Muscle layer of colon (tissue), 2 donors: Measurements from ENCODE around the gene JAKMIP1.

Source experiments
- H3K27ac ChIP-seq: one replicate; pipeline ENCODE4 v1.7.0; 2013; ENCODE audit warnings: low read depth, mild to moderate bottlenecking, low read length, moderate library complexity
- H3K27me3 ChIP-seq, 2 donors: one replicate each; pipeline ENCODE4 v1.7.0; 2013; ENCODE audit warnings: low read length in 2 of 2, mild to moderate bottlenecking in 2 of 2; ENCODE audit not compliant: insufficient read depth in 2 of 2, control insufficient read depth in 1 of 2
- H3K36me3 ChIP-seq: one replicate; pipeline ENCODE4 v1.7.0; 2013; ENCODE audit warnings: mild to moderate bottlenecking, low read length; ENCODE audit not compliant: insufficient read depth
- H3K4me1 ChIP-seq: one replicate; pipeline ENCODE4 v1.7.0; 2013; ENCODE audit warnings: mild to moderate bottlenecking, low read length; ENCODE audit not compliant: insufficient read depth
- H3K4me3 ChIP-seq, 2 donors: one replicate each; pipeline ENCODE4 v1.7.0; 2013; ENCODE audit warnings: low read length in 2 of 2, low read depth in 1 of 2, mild to moderate bottlenecking in 1 of 2, moderate library complexity in 1 of 2
- H3K9ac ChIP-seq: one replicate; pipeline ENCODE4 v1.7.0; 2013; ENCODE audit warnings: low read length
- H3K9me3 ChIP-seq: one replicate; pipeline ENCODE4 v1.7.0; 2013; ENCODE audit warnings: mild to moderate bottlenecking, low read length
- donor health status: abdominal sarcoma.
- donor health status: Adenocarcinoma of cecum.

JAKMIP1 gene

DNA sequence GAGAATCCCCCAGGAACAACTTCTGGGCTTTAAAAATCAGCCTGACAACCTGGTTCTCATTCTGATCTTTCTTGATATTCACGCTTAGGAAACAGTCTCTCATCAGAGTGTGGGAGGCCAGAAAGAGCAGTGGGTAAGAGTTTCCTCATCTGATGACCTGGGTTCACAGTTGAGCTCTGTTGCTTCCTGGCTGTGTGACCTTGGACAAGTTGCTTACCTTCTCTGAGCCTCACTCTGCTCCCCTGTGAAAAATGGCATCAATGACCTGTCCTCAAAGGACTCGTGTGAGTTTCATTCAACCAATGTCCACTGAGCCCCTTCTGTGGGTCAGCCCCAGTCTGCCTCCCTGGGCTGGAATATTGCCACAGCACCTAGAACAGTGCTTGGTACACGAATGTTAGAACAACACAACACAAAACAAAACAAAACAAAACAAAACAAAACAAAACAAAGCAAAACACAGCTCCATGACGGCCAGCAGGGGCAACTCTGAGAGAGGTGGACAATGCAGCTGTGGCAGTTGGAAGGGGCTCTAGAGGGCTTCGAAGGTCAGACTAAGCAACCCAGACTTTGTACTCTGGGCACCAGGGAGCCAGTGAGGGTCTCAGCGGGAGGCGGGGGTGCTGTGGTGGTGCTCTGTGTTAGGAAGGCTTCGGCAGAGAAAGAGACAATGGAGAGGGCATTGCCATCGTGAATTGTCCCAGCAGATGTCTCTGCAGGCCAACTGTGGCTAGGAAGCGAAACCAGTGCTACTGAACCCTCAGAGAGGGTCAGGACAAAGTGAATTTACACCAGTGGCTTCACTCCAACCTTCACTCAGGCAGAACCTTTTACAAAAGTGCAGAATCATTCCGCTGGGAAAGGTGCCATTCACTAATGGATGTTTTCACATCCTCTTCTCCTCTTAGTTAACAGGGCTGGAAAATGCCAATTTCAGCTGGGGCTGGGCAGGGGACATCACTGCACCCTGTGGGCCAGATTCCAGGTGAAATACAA, 167.8 kb downstream of the JAKMIP1 start:
- H3K36me3 ChIP-seq = no peaks in the 10 kb centered on the region
- no peaks in the 10 kb centered on the region for H3K4me1 ChIP-seq
- H3K9me3 ChIP-seq = no peaks in the 10 kb centered on the region
- H3K27ac ChIP-seq = no peak overlapping the region
- H3K4me3 ChIP-seq = no peak overlapping the region
- no peak overlapping the region for H3K9ac ChIP-seq
- no peaks in the 10 kb centered on the region for H3K27me3 ChIP-seq

DNA sequence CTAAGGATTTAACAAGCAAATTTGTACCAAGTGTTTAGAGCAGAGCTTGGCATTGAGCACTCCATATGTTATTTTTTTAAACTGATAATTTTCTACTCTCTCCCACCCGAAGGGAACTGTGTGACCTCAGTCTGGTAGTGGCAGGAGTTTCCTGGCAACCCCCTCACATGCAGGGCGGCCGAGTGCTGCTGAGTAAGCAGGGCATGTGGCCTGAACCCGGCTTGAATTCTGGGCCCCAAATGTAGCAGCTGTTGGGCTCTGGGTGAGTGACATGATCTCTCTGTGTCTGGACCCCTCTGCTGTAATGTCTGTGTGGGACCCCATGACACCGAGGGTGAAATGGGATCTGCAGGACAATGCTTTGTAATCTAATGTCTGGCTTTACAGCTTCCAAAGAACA, 168.5 kb downstream of the JAKMIP1 start:
- H3K4me1 ChIP-seq = no peaks in the 10 kb centered on the region
- no peaks in the 10 kb centered on the region for H3K9me3 ChIP-seq
- H3K27me3 ChIP-seq = no peaks in the 10 kb centered on the region
- H3K27ac ChIP-seq = no peak overlapping the region
- no peaks in the 10 kb centered on the region for H3K36me3 ChIP-seq
- H3K4me3 ChIP-seq = no peak overlapping the region
- H3K9ac ChIP-seq = no peak overlapping the region

DNA sequence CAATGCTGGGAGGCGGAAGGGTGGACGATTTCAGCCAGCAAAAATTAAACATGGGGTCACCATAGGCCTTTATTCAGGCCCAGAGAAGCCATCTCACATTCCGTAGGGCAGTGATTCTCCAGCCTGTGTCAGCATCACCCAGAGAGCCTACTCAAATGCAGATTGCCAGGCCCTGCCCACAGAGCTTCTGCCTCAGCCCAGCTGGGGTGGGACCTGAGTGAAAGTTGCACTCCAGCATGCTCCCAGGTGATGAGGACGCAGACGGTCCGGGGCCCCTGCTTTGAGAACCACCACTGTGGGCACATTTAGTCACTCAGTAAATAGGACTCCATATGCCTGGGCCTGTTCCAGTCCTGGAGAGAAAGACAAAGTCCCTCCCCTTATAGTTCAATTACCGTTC, 169.7 kb downstream of the JAKMIP1 start:
- H3K27me3 ChIP-seq = no peaks in the 10 kb centered on the region
- H3K4me3 ChIP-seq = no peak overlapping the region
- H3K4me1 ChIP-seq = no peaks in the 10 kb centered on the region
- H3K27ac ChIP-seq = no peak overlapping the region
- H3K36me3 ChIP-seq = no peaks in the 10 kb centered on the region
- no peaks in the 10 kb centered on the region for H3K9me3 ChIP-seq
- H3K9ac ChIP-seq = no peak overlapping the region

DNA sequence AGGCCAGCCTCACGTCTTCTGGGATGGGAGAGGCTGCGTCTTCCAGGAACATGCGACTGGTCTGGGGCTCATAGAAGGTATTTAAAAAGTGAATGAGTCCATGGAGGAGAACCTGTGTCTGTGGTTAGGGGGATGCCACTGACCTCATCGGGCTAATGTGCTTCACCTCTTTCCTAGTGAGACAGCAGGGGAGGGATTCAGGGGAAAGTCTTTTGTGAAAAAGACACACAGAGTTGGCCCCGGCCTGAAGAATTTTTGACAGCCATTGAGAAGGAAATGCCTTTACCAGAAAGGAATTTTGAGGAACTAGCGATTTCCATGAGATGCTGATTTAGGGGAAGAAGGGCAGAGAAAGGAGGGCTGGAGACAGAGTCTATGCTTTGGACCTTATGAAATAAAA, 171.1 kb downstream of the JAKMIP1 start:
- no peaks in the 10 kb centered on the region for H3K4me1 ChIP-seq
- H3K36me3 ChIP-seq = no peaks in the 10 kb centered on the region
- no peaks in the 10 kb centered on the region for H3K27me3 ChIP-seq
- no peaks in the 10 kb centered on the region for H3K9me3 ChIP-seq
- no peak overlapping the region for H3K9ac ChIP-seq
- H3K27ac ChIP-seq = no peak overlapping the region
- H3K4me3 ChIP-seq = no peak overlapping the region

DNA sequence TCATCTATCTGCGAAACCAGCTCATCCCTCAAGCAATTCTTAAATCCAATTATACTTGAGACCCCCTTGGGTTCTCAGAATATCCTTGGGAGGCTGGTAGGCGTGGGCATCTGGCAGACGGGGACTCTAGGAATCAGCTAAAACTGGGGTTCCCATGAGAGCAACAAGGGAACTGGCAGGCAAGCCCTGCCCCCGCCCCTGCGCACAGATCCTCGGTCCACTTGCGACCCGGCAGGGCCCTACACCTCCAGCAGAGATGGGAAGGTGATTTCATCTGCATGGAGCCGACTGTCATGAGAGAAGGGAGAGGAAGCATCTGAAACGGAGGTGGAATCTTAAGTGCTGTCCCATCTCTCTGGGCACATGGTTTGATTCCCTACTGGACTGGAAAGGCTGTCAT, 172.2 kb downstream of the JAKMIP1 start:
- Histone ChIP-seq H3K9ac (no peak overlapping the region), H3K36me3 (no peaks in the 10 kb centered on the region), H3K27me3 (no peaks in the 10 kb centered on the region), H3K9me3 (no peaks in the 10 kb centered on the region), H3K4me3 (no peak overlapping the region), H3K4me1 (no peaks in the 10 kb centered on the region), H3K27ac (no peak overlapping the region)

DNA sequence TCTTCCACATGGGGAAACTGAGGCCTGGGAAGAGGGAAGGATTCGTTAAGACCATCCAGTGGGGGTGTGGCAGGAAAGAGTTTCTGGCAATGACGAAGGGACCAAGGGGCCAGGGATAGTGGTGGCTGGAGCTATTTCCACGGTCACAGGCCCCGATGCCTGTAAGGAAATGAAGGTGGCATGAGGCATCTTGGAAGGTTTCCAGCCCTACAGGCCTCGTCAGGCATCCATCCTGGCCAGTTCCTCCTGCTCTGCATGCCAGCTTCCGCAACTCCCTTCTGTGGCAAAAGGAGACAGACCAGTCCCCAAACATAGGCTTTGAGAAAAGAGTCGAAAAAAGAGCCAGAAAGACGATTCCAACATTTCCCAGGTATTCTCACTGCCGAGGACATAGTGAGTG, 173.0 kb downstream of the JAKMIP1 start:
- Histone ChIP-seq H3K9ac (no peak overlapping the region), H3K9me3 (no peaks in the 10 kb centered on the region)

DNA sequence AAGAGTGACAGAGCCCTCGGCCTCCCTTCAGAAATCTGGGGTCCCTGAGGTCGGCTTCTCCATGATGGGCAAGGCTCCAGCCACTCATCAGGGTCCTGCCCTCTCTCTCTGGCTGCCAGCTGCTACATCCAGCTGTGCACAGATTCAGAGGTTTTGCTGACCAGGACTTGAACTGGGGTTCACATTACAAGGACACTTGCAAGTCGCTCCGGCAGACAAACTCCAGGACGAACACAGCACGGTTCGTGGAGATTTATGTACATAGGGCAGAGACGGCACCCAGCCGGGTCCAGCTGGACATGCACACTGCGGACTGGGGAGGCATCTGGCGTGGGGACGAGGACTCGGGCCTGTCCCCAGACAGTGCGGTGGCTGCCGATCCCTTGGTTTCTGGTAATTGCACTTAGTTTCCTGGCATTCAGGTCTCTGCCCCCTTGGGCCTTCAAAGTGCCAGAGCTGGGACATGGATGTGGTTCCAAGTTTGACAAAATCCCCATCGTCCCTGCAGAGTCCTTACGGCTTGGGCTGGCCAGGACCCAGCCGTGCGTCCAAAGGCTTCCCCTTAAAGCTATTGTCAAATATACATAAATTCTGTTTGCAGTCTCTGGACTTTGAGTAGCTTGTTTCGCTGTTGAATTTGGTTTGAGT, 175.9 kb downstream of the JAKMIP1 start:
- Histone ChIP-seq H3K27me3 (peaks cover 0 to 5% of the 10 kb centered on the region in 2 donors), H3K9me3 (no peaks in the 10 kb centered on the region), H3K4me1 (no peaks in the 10 kb centered on the region), H3K9ac (no peak overlapping the region), H3K36me3 (no peaks in the 10 kb centered on the region), H3K27ac (no peak overlapping the region), H3K4me3 (no peak overlapping the region)

More for the DNA sequence above, 173.0 kb downstream of the JAKMIP1 start:
- Histone ChIP-seq H3K27me3 (no peaks in the 10 kb centered on the region), H3K36me3 (no peaks in the 10 kb centered on the region), H3K27ac (no peak overlapping the region), H3K4me3 (no peak overlapping the region), H3K4me1 (no peaks in the 10 kb centered on the region)

DNA sequence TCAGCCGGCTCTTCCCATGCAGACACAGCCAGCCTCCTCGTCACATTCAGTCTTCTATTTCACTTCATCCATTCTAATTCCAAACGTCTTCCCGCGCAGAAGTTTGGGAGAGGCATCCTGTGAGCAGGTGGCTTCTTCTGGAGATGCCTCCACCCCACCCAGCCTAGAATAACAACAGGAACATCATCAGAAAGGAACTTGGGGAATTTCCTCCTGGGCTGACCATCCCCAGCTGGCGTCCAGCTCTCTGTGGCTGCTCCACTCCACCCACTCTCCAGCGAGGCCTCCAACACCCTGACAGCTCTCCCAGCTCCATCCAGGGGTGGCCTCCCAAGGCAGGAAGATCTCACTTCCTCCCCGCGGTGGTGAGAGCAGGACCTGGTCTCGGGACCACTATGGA, 176.6 kb downstream of the JAKMIP1 start:
- H3K27me3 ChIP-seq = peaks cover 0 to 5% of the 10 kb centered on the region in 2 donors
- no peaks in the 10 kb centered on the region for H3K36me3 ChIP-seq
- H3K4me3 ChIP-seq = no peak overlapping the region
- H3K27ac ChIP-seq = no peak overlapping the region
- no peaks in the 10 kb centered on the region for H3K9me3 ChIP-seq
- H3K4me1 ChIP-seq = no peaks in the 10 kb centered on the region
- H3K9ac ChIP-seq = no peak overlapping the region

DNA sequence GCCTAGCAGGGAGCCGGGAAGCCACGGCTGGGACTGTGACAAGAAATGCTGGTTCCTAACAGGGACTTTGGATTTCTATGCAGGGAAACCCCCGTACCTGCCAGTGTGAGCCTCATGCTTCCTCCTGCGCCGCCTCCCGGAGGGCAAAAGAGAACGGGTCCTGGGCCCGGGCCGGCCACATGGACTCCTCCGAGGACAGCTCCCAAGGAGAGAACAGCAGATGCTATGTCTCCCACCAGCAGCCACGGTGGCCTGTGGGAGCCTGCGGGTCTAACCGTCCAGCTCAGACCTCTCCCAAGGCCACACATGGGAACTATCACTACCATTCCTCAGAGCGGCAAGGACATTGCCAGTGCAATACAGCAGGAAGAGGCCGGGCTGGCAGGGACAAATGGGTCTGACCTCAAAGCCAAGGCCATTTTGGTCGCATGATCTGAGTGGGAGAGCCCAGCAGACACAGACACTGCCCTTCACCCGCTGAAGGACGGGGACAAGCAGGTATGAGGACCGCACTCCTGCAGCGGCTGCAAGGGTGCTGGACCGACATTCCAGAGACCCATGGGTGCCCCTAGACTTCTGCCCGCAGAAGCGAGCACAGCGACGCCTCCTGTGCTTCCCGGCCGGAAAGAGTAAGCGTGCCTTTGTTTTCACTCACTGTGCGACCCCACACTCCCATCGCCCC, 177.6 kb downstream of the JAKMIP1 start:
- Histone ChIP-seq H3K9ac (no peak overlapping the region), H3K9me3 (no peaks in the 10 kb centered on the region), H3K4me1 (no peaks in the 10 kb centered on the region), H3K4me3 (no peak overlapping the region), H3K27ac (no peak overlapping the region), H3K27me3 (peaks cover 0 to 5% of the 10 kb centered on the region in 2 donors), H3K36me3 (no peaks in the 10 kb centered on the region)

DNA sequence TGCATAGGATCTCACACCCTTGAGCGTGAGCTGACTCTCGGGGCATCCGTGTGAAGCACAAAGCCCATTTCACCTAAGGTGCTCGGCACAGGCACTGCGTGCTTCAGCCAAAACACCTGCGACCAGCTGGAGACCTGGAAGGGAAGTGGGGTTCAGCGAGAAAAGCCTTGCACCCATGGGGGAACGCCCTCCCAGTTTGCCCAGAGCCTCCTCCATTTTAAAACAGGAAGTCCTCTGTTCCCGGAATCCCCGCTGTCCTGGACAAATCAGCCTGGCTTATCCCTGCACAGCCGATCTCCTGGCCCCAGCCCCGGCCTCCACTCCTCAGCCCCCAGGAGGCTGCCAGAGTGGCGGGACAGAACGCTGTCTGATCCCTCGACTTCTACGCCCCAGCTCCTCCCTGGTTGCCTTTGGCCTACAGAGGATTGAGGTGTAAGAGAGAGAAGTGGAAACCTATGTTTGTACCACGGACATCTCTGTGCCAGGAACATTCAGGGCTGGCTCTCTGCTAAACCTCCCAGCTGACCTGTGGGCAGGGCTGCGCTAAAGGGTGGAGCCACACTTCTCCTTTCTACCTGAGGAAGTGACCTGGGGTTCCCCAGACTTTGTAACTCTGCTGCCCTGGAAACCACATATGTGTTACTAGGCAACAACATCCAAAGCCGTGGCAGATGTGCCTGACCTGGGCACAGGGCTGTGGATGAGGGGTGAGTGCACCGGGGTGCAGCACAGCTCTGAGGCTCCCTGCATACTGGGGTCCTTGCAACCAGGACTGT, 178.3 kb downstream of the JAKMIP1 start:
- peaks cover 0 to 5% of the 10 kb centered on the region in 2 donors for H3K27me3 ChIP-seq
- no peak overlapping the region for H3K4me3 ChIP-seq
- H3K4me1 ChIP-seq = no peaks in the 10 kb centered on the region
- H3K36me3 ChIP-seq = no peaks in the 10 kb centered on the region
- H3K27ac ChIP-seq = no peak overlapping the region
- H3K9ac ChIP-seq = no peak overlapping the region
- no peaks in the 10 kb centered on the region for H3K9me3 ChIP-seq

DNA sequence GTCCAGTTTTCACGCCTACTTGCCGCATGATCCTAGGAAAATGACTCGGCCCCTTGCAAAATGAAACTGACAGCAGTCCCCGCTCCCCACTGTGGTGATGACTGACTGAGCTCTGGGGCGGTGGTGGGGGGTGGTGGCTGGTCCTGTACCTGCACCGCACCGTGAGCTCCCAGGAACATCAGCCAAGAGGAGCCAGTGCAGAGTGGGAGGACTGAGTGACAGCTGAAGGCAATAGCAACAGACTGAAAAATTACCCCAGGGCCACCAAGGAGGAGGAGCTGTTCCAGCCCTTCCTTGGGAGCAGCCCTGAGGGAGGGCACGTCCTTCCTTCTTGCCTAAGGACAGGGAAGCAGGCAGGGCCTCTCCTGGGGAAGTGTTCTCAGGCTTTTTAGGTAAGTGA, 179.7 kb downstream of the JAKMIP1 start:
- Histone ChIP-seq H3K4me1 (no peaks in the 10 kb centered on the region), H3K9ac (no peak overlapping the region), H3K9me3 (no peaks in the 10 kb centered on the region), H3K27me3 (peaks cover 0 to 5% of the 10 kb centered on the region in 2 donors), H3K4me3 (no peak overlapping the region), H3K27ac (no peak overlapping the region), H3K36me3 (no peaks in the 10 kb centered on the region)
